GM18520 (cell line): ENCODE results near the gene DRC3.

Experiments
- ATAC-seq: cut with Tn5 transposase; IDR thresholded peaks from one replicate; pipeline ENCODE4 v1.9.1; 2021; ENCODE audit not compliant: unreplicated experiment

The DRC3 gene

GRCh38 chr17:18017958-18018357 lies 45.3 kb downstream of the DRC3 start:
- ATAC-seq: no peak

- no peak for ATAC-seq
Observed at GRCh38 chr17:18018411-18018921, 45.8 kb downstream of the DRC3 start.

- ATAC-seq: no peak
Observed at GRCh38 chr17:18019838-18020154, 47.1 kb downstream of the DRC3 start.

- ATAC-seq: no peak
Observed at GRCh38 chr17:18020971-18021370, 48.3 kb downstream of the DRC3 start.

GRCh38 chr17:18021372-18021771 lies 48.7 kb downstream of the DRC3 start:
- ATAC-seq: no peak

GRCh38 chr17:18025241-18025944 lies 52.7 kb downstream of the DRC3 start:
- peak; percentile 88 for ATAC-seq

GRCh38 chr17:18025945-18026776 lies 53.5 kb downstream of the DRC3 start:
- ATAC-seq: peak; percentile 29

GRCh38 chr17:18027280-18027679 lies 54.6 kb downstream of the DRC3 start:
- ATAC-seq: no peak

GRCh38 chr17:18028114-18028951 lies 55.7 kb downstream of the DRC3 start:
- no peak for ATAC-seq

- ATAC-seq: no peak
Observed at GRCh38 chr17:18028952-18029540, 56.4 kb downstream of the DRC3 start.

- ATAC-seq: no peak
Observed at GRCh38 chr17:18031955-18032354, 59.3 kb downstream of the DRC3 start.

- ATAC-seq: peak; percentile 52
Observed at GRCh38 chr17:18033442-18034099, 60.9 kb downstream of the DRC3 start.

GRCh38 chr17:18035704-18036103 lies 63.0 kb downstream of the DRC3 start:
- ATAC-seq: no peak

- ATAC-seq: no peak
Observed at GRCh38 chr17:18037486-18037885, 64.8 kb downstream of the DRC3 start.

- ATAC-seq: no peak
Observed at GRCh38 chr17:18038149-18038850, 65.6 kb downstream of the DRC3 start.

GRCh38 chr17:18038861-18039534 lies 66.3 kb downstream of the DRC3 start, which contains the start of the genes ATPAF2 and GID4:
Gene ATPAF2, minus strand, starts transcription at chr17:18039168. Its CDS starts 155 bp downstream, at chr17:18039013.
Gene GID4, plus strand, starts transcription at chr17:18039408. Its CDS starts 57 bp downstream, at chr17:18039465.
- ATAC-seq: peak; percentile 89

- ATAC-seq: no peak
Observed at GRCh38 chr17:18039535-18040260, 67.0 kb downstream of the DRC3 start.

GRCh38 chr17:18040261-18040858 lies 67.7 kb downstream of the DRC3 start:
- ATAC-seq: no peak
